H9 (cell line): ENCODE measurements around the gene SH3GL1. TPM values are rescaled to one million over a fixed set of nuclear protein-coding genes. Genes with fewer than 3 reads are reported as not detected.
A peak's percentile ranks its signal among the peaks of the same experiment; 100 is the strongest.

ENCODE experiments used
- DNase-seq: peaks from one replicate; pipeline ENCODE4 v3.0.0-alpha.2; 2017
- H2AFZ ChIP-seq: one replicate; pipeline ENCODE4 v1.6.1; 2013; ENCODE audit warnings: mild to moderate bottlenecking, low read length, control low read depth, moderate library complexity
- H2AK5ac ChIP-seq: 2 replicates; pipeline ENCODE4 v1.6.1; 2013; ENCODE audit warnings: low read length, control low read depth, mixed read lengths; ENCODE audit not compliant: insufficient read length
- H2BK120ac ChIP-seq: one replicate; pipeline ENCODE4 v1.6.1; 2013; ENCODE audit warnings: low read depth, mild to moderate bottlenecking, low read length, control low read depth, inconsistent platforms; ENCODE audit not compliant: poor library complexity, severe bottlenecking
- H2BK12ac ChIP-seq: 2 replicates; pipeline ENCODE4 v1.6.1; 2013; ENCODE audit warnings: low read length, control low read depth, mixed read lengths, low read depth; ENCODE audit not compliant: insufficient read length
- H2BK15ac ChIP-seq: 2 replicates; pipeline ENCODE4 v1.6.1; 2013; ENCODE audit warnings: low read depth, low read length, control low read depth
- H2BK20ac ChIP-seq: one replicate; pipeline ENCODE4 v1.6.1; 2013; ENCODE audit warnings: low read depth, mild to moderate bottlenecking, low read length, control low read depth, inconsistent platforms; ENCODE audit not compliant: poor library complexity, severe bottlenecking
- H2BK5ac ChIP-seq: 2 replicates; pipeline ENCODE4 v1.6.1; 2013; ENCODE audit warnings: low read length, control low read depth, mixed read lengths; ENCODE audit not compliant: insufficient read length
- H3K14ac ChIP-seq: 2 replicates; pipeline ENCODE4 v1.6.1; 2013; ENCODE audit warnings: low read length, control low read depth; ENCODE audit not compliant: insufficient read depth
- H3K18ac ChIP-seq: 2 replicates; pipeline ENCODE4 v1.6.1; 2013; ENCODE audit warnings: low read depth, mild to moderate bottlenecking, mixed read lengths, low read length, control low read depth; ENCODE audit not compliant: insufficient read length
- H3K23ac ChIP-seq: 2 replicates; pipeline ENCODE4 v1.6.1; 2013; ENCODE audit warnings: low read length, control low read depth, mixed read lengths, low read depth; ENCODE audit not compliant: insufficient read length
- H3K23me2 ChIP-seq: 2 replicates; pipeline ENCODE4 v1.6.1; 2013; ENCODE audit warnings: low read depth, mild to moderate bottlenecking, mixed read lengths, low read length, control low read depth; ENCODE audit not compliant: insufficient read length, poor library complexity, severe bottlenecking
- H3K27ac ChIP-seq: 2 replicates; pipeline ENCODE4 v1.5.1; 2013; ENCODE audit warnings: low read length, control low read depth, mixed read lengths, low read depth; ENCODE audit not compliant: insufficient read length
- H3K27me3 ChIP-seq: 2 replicates; pipeline ENCODE4 v1.6.1; 2013; ENCODE audit warnings: low read length, control low read depth, inconsistent platforms; ENCODE audit not compliant: insufficient read depth
- H3K4ac ChIP-seq: 2 replicates; pipeline ENCODE4 v1.6.1; 2013; ENCODE audit warnings: low read depth, mild to moderate bottlenecking, control low read depth, inconsistent platforms, low read length, moderate library complexity
- H3K4me1 ChIP-seq: 2 replicates; pipeline ENCODE4 v1.6.1; 2013; ENCODE audit warnings: low read length, control low read depth, inconsistent platforms; ENCODE audit not compliant: insufficient read depth
- H3K4me2 ChIP-seq: 2 replicates; pipeline ENCODE4 v1.6.1; 2013; ENCODE audit warnings: low read length, control low read depth, mixed read lengths; ENCODE audit not compliant: insufficient read length, insufficient read depth
- H3K56ac ChIP-seq: 2 replicates; pipeline ENCODE4 v1.6.1; 2013; ENCODE audit warnings: low read depth, mild to moderate bottlenecking, mixed read lengths, low read length, control low read depth; ENCODE audit not compliant: insufficient read length
- H3K79me1 ChIP-seq: 2 replicates; pipeline ENCODE4 v1.6.1; 2013; ENCODE audit warnings: low read depth, mild to moderate bottlenecking, moderate library complexity, low read length, control low read depth, inconsistent platforms; ENCODE audit not compliant: insufficient read depth, poor library complexity, severe bottlenecking
- H3K79me2 ChIP-seq: 2 replicates; pipeline ENCODE4 v1.6.1; 2013; ENCODE audit warnings: low read length, control low read depth, inconsistent platforms; ENCODE audit not compliant: insufficient read depth
- H3K9ac ChIP-seq: 2 replicates; pipeline ENCODE4 v1.6.1; 2013; ENCODE audit warnings: low read length, control low read depth, mixed read lengths; ENCODE audit not compliant: insufficient read length; ENCODE audit errors: extremely low read depth
- H3K9me3 ChIP-seq: one replicate; pipeline ENCODE4 v1.6.1; 2013; ENCODE audit warnings: low read depth, low read length, inconsistent platforms; ENCODE audit not compliant: control insufficient read depth
- H3T11ph ChIP-seq: one replicate; pipeline ENCODE4 v1.6.1; 2013; ENCODE audit warnings: mild to moderate bottlenecking, low read length, control low read depth, inconsistent platforms
- H4K20me1 ChIP-seq: one replicate; pipeline ENCODE4 v1.6.1; 2013; ENCODE audit not compliant: control insufficient read depth, insufficient read length, insufficient read depth
- H4K5ac ChIP-seq: 2 replicates; pipeline ENCODE4 v1.6.1; 2013; ENCODE audit warnings: low read depth, mild to moderate bottlenecking, mixed read lengths, low read length, control low read depth; ENCODE audit not compliant: insufficient read length
- H4K8ac ChIP-seq: replicated peaks from 2 replicates; pipeline ENCODE4 v1.6.1; 2013; ENCODE audit warnings: low read length, control low read depth, mixed read lengths, low read depth; ENCODE audit not compliant: insufficient read length
- H4K91ac ChIP-seq: 2 replicates; pipeline ENCODE4 v1.6.1; 2013; ENCODE audit warnings: low read depth, mild to moderate bottlenecking, moderate library complexity, mixed read lengths, low read length, control low read depth; ENCODE audit not compliant: insufficient read length
- H3K27ac Mint-ChIP-seq, 3 experiments: 2 replicates in 2 of 3; 3 replicates in 1 of 3; pipeline ENCODE4 v1.8.0; 2020 to 2021; ENCODE audit warnings: mixed read lengths in 3 of 3, mild to moderate bottlenecking in 1 of 3, moderate library complexity in 1 of 3
- H3K27me3 Mint-ChIP-seq: 2 replicates; pipeline ENCODE4 v1.8.0; 2021; ENCODE audit warnings: low read depth, mild to moderate bottlenecking, moderate library complexity, mixed read lengths
- H3K36me3 Mint-ChIP-seq, 3 experiments: 2 replicates in 2 of 3; 3 replicates in 1 of 3; pipeline ENCODE4 v1.8.0; 2020 to 2021; ENCODE audit warnings: low read depth in 3 of 3, mixed read lengths in 3 of 3; ENCODE audit not compliant: insufficient read depth in 1 of 3
- H3K4me1 Mint-ChIP-seq, 2 experiments: 2 replicates each; pipeline ENCODE4 v1.8.0; 2020; ENCODE audit warnings: mixed read lengths in 2 of 2
- H3K4me3 Mint-ChIP-seq, 2 experiments: 2 replicates in 1 of 2; 3 replicates in 1 of 2; pipeline ENCODE4 v1.8.0; 2020 to 2021; ENCODE audit warnings: mild to moderate bottlenecking in 2 of 2, mixed read lengths in 2 of 2, moderate library complexity in 1 of 2
- H3K9me3 Mint-ChIP-seq, 2 experiments: 2 replicates in 1 of 2; 3 replicates in 1 of 2; pipeline ENCODE4 v1.8.0; 2020; ENCODE audit warnings: mild to moderate bottlenecking in 2 of 2, mixed read lengths in 2 of 2, moderate library complexity in 1 of 2
- WGBS: extraction: QIAGEN DNeasy Blood & Tissue Kit; methylation state at CpG from one replicate; pipeline ENCODE4 v1.1.7; 2013; ENCODE audit warnings: missing lambda C conversion rate, low lambda C conversion rate, mixed read lengths; ENCODE audit not compliant: insufficient read length; ENCODE audit errors: extremely low coverage; 5-methylcytosine and 5-hydroxymethylcytosine counted together
- total RNA-seq: library from RNA; stranded (reverse); gene quantifications from 2 replicates; pipeline ENCODE4 v1.2.1, GENCODE V29; 2021
- TF ChIP-seq, protein P1 (sequence below): fragments of 200-600 bp; sonication (generic); conservative IDR thresholded peaks from 3 replicates; pipeline ENCODE4 v1.8.0; 2021; ENCODE audit warnings: antibody characterized with exemption, mild to moderate bottlenecking

The SH3GL1 gene
- total RNA-seq, 1 experiment from 2014 or later, result 85.5 TPM

DNA sequence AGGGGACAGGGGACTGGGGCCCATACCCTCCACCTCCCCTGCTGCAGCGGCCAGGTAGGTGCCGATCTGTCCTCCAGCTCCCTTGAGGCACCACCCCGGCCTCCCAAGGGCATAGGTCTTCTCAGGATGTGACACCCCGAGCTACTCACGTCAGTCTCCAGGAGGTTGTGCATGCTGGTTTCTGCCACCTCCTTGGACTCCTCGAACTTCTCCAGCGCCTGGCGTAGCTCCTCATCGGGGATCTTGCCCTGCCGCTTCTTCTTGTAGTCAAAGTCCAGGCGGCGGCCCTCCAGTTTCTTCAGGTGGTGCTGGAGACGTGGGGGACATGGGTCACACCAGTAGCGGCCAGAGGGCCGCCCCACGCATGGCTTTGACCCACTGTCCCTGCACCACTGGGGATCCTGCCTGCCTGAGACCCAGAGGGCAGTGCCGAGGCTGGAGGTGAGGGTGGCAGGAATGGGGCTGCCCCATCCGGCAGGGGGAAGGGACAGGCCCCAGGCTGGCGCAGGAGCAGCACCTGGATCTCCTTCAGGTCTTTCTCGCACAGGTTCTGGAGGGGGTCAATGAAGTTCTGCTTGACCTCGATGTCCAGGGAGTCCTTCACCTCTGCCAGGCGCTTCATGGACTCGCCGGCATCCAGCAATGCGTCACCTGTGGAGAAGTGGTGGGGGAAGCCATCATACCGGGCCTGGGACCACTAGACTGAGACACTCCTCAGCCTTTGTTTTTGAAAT lies 36.6 kb downstream of the SH3GL1 start:
- H3T11ph ChIP-seq, result no peak overlapping the region

More for the DNA sequence above, 36.6 kb downstream of the SH3GL1 start:
- Histone ChIP-seq H3K79me1 (no peaks in the 10 kb centered on the region), H2AK5ac (no peak overlapping the region), H3K4me2 (no peak overlapping the region), H3K4me1 (no peaks in the 10 kb centered on the region; the same call in 1 of the 2 replicates), H4K5ac (no peak overlapping the region), H3K9me3 (no peaks in the 10 kb centered on the region), H3K23ac (no peak overlapping the region), H3K18ac (no peak overlapping the region), H4K8ac (no peak overlapping the region), H3K9ac (no peak overlapping the region), H2BK12ac (no peak overlapping the region), H2BK120ac (no peak overlapping the region), H3K23me2 (no peaks in the 10 kb centered on the region), H3K56ac (no peak overlapping the region), H4K20me1 (no peaks in the 10 kb centered on the region), H3K4ac (no peak overlapping the region), H2BK15ac (no peak overlapping the region), H3K27me3 (no peaks in the 10 kb centered on the region), H4K91ac (no peak overlapping the region), H2BK20ac (no peak overlapping the region), H2BK5ac (no peak overlapping the region), H3K27ac (no peak overlapping the region), H2AFZ (no peak overlapping the region), H3K79me2 (no peaks in the 10 kb centered on the region), H3K14ac (no peak overlapping the region)
- TF ChIP-seq, protein P1, sequence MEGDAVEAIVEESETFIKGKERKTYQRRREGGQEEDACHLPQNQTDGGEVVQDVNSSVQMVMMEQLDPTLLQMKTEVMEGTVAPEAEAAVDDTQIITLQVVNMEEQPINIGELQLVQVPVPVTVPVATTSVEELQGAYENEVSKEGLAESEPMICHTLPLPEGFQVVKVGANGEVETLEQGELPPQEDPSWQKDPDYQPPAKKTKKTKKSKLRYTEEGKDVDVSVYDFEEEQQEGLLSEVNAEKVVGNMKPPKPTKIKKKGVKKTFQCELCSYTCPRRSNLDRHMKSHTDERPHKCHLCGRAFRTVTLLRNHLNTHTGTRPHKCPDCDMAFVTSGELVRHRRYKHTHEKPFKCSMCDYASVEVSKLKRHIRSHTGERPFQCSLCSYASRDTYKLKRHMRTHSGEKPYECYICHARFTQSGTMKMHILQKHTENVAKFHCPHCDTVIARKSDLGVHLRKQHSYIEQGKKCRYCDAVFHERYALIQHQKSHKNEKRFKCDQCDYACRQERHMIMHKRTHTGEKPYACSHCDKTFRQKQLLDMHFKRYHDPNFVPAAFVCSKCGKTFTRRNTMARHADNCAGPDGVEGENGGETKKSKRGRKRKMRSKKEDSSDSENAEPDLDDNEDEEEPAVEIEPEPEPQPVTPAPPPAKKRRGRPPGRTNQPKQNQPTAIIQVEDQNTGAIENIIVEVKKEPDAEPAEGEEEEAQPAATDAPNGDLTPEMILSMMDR, result no peak
- Mint-ChIP-seq H3K27ac (0 out of 7 replicates have a peak overlapping the region, but pooled peaks of 1 of the 3 experiments have one; percentile 55), H3K4me1 (peaks cover 9 to 16% of the 10 kb centered on the region in 2 experiments; a peak in 3 of 4 replicates), H3K27me3 (peaks cover 8% of the 10 kb centered on the region), H3K9me3 (no peaks in the 10 kb centered on the region), H3K4me3 (no peak overlapping the region), H3K36me3 (peaks cover 1 to 37% (median 17%) of the 10 kb centered on the region in 3 experiments; a peak in 6 of 7 replicates)
- WGBS, result no CpG with 5 or more reads among the region's 26 CpGs
- DNase-seq, result no peak
